ENCODE results near the gene MREG.
"Not testable (repeated sequence)": the region's sequence is repeated elsewhere in the genome, so short reads cannot be mapped to it uniquely, and the experiment has no call there.

Gene MREG

GRCh38 chr2:215971671-215972070, 41.7 kb downstream of the MREG start:
- TF ChIP-seq, protein P1, sequence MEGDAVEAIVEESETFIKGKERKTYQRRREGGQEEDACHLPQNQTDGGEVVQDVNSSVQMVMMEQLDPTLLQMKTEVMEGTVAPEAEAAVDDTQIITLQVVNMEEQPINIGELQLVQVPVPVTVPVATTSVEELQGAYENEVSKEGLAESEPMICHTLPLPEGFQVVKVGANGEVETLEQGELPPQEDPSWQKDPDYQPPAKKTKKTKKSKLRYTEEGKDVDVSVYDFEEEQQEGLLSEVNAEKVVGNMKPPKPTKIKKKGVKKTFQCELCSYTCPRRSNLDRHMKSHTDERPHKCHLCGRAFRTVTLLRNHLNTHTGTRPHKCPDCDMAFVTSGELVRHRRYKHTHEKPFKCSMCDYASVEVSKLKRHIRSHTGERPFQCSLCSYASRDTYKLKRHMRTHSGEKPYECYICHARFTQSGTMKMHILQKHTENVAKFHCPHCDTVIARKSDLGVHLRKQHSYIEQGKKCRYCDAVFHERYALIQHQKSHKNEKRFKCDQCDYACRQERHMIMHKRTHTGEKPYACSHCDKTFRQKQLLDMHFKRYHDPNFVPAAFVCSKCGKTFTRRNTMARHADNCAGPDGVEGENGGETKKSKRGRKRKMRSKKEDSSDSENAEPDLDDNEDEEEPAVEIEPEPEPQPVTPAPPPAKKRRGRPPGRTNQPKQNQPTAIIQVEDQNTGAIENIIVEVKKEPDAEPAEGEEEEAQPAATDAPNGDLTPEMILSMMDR (IDR thresholded peaks at IDR 0.05; ENCODE audit: borderline replicate concordance, control extremely low read depth, extremely low read depth, insufficient read depth, missing control alignments): no peak
- in situ Hi-C loops (cut with MboI; ENCODE audit: low sequenced_read_pairs, unreplicated experiment): no loop called here

GRCh38 chr2:215970894-215971293, 42.5 kb downstream of the MREG start:
- in situ Hi-C loops (cut with MboI; ENCODE audit: low sequenced_read_pairs, unreplicated experiment); DNase-seq (ENCODE audit: low spot score): not testable (repeated sequence)

More at GRCh38 chr2:215971671-215972070, 41.7 kb downstream of the MREG start:
- DNase-seq (ENCODE audit: low spot score): no peak

DNA sequence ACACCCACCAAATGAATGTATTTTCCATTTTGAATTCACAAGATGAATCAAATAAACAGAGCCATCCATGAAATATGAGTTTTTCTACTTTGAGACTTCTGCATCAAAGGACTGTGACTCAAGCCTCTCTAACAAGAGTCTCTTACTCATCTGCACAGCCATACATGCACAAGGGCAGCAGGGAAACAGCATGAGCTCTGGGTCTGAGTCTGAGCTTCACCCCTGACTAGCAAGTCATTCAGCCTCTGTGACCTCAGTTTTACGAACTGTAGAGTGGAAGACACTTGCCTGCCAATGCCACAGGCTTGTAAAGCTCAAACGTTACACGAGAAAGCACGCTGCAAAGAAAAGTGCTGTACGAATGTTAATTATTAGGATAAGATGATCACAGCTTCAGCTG, 42.9 kb downstream of the MREG start:
- TF ChIP-seq, protein P1 (IDR thresholded peaks at IDR 0.05; ENCODE audit: borderline replicate concordance, control extremely low read depth, extremely low read depth, insufficient read depth, missing control alignments): no peak
- in situ Hi-C loops (cut with MboI; ENCODE audit: low sequenced_read_pairs, unreplicated experiment): no loop called here
- DNase-seq (ENCODE audit: low spot score): no peak

GRCh38 chr2:215969131-215969841, 44.1 kb downstream of the MREG start:
- no peak for DNase-seq (ENCODE audit: low spot score)
- TF ChIP-seq, protein P1 (IDR thresholded peaks at IDR 0.05; ENCODE audit: borderline replicate concordance, control extremely low read depth, extremely low read depth, insufficient read depth, missing control alignments): no peak
- in situ Hi-C loops (cut with MboI; ENCODE audit: low sequenced_read_pairs, unreplicated experiment): no loop called here

DNA sequence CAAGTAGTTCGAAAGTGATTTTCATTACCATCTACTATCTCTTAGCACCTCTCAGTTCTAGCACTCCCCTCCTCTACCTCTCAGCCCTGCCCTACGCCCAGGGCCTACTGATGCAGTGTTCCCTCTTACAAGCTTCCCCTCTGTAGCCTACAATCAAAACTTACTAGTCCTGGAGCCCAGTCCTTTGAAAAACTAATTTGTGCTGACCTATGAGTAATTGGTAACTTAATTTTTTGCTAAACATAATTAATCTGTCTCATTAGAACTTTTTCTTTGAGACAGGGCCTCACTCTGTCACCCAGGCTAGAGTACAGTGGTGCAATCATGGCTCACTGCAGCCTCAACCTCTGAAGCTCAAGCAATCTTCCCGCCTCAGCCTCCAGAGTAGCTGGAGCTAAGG, 44.9 kb downstream of the MREG start:
- in situ Hi-C loops (cut with MboI; ENCODE audit: low sequenced_read_pairs, unreplicated experiment): no loop called here
- no peak for DNase-seq (ENCODE audit: low spot score)
- TF ChIP-seq, protein P1 (IDR thresholded peaks at IDR 0.05; ENCODE audit: borderline replicate concordance, control extremely low read depth, extremely low read depth, insufficient read depth, missing control alignments): no peak

DNA sequence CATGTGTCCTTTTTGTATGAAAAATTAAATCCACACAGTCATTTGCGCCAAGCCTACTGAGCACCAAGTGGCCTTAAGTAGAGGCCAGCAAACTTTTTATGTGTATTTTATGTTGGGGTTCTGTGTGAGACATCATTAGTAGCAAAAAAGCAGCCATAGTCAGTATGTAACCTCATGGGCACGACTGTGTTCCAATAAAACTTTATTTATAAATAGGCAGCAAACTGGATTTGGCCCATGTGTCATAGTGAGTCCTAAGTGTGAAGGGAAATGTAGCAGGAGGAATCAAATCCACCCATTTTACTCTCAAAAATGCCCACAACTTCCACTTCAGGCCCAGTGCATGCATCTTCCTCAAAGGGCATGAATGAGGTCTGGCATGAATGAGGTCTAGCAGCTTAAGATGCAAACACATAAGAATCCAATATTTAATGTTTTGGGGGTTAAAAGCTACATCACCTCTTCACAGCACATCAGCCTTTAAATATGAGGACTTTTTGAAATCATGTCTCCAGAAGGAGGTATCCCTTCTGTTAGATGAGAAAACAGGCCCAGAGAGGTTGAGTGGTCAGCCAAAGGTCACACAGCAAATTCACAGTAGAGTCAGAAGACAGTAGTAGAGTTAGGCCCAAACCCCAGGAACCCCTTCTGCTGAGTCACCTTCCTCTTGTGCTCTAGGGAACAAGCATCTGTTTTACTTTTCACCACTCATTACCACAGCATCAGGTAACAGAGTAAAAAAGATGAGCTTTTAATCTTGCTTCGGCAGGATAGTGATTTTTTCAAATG, 45.6 kb downstream of the MREG start:
- DNase-seq (ENCODE audit: low spot score): no peak
- TF ChIP-seq, protein P1 (IDR thresholded peaks at IDR 0.05; ENCODE audit: borderline replicate concordance, control extremely low read depth, extremely low read depth, insufficient read depth, missing control alignments): no peak
- in situ Hi-C loops (cut with MboI; ENCODE audit: low sequenced_read_pairs, unreplicated experiment): no loop called here

DNA sequence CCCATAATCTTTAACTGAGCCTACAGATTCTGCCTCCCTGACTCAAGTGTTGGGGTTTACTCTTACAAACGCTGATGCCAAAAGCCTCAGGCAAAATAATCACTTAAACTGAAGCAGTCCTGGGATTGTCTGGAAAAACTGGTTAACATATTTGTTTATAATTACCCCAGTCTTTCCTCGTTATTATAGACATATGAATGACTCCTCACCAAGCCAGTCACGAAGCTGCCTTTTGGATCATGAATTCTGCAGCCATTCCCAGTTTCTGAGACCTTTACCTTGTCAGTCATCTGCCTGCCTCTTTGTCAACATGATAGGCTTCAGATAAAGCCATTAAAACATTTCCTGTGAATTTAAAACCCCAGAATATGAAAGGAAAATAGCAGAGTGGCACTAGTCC, 46.4 kb downstream of the MREG start:
- no peak for DNase-seq (ENCODE audit: low spot score)
- in situ Hi-C loops (cut with MboI; ENCODE audit: low sequenced_read_pairs, unreplicated experiment): no loop called here
- TF ChIP-seq, protein P1 (IDR thresholded peaks at IDR 0.05; ENCODE audit: borderline replicate concordance, control extremely low read depth, extremely low read depth, insufficient read depth, missing control alignments): no peak

All from GM13976 (cell line).